Sigmoid colon (tissue), 7 donors: Measurements from ENCODE around the gene CHRM4. TPM values are rescaled to one million over a fixed set of nuclear protein-coding genes. Genes with fewer than 3 reads are reported as not detected.
A peak's percentile ranks its signal among the peaks of the same experiment; 100 is the strongest.

Experiments
- DNase-seq: peaks from one replicate; pipeline ENCODE4 v3.0.0-alpha.2; 2019
- H3K27ac ChIP-seq, 4 donors: fragments of 200-600 bp; sonication (generic); one replicate each; pipeline ENCODE4 v1.5.1; 2016 to 2019; ENCODE audit warnings: mild to moderate bottlenecking in 1 of 4
- H3K27me3 ChIP-seq, 3 donors: fragments of 200-600 bp; sonication (generic); one replicate each; pipeline ENCODE4 v1.5.1; 2019; ENCODE audit warnings: mild to moderate bottlenecking in 1 of 3
- H3K36me3 ChIP-seq, 4 donors: fragments of 200-600 bp; sonication (generic); one replicate each; pipeline ENCODE4 v1.5.1; 2016 to 2019
- H3K4me1 ChIP-seq, 4 donors: fragments of 200-600 bp; sonication (generic); one replicate each; pipeline ENCODE4 v1.5.1; 2017 to 2019
- H3K4me3 ChIP-seq, 4 donors: fragments of 200-600 bp; sonication (generic); one replicate each; pipeline ENCODE4 v1.5.1; 2017 to 2019; ENCODE audit warnings: mild to moderate bottlenecking in 2 of 4, moderate library complexity in 1 of 4
- H3K9me3 ChIP-seq, 4 donors: fragments of 200-600 bp in 3 of 4; sonication (generic) in 3 of 4; one replicate each; pipeline versions ENCODE4 v1.5.1 to v1.6.1; 2013 to 2019
- EP300 ChIP-seq, 4 donors: sonication (generic); formaldehyde crosslinking; IDR thresholded peaks; one replicate each; pipeline ENCODE4 v1.6.1; 2017; ENCODE audit warnings: antibody characterized with exemption in 4 of 4
- POLR2A ChIP-seq, 2 donors: fragments of 450-650 bp; IDR thresholded peaks; one replicate each; pipeline ENCODE4 v1.6.1; 2016; ENCODE audit warnings: antibody characterized with exemption in 2 of 2, mild to moderate bottlenecking in 2 of 2, moderate library complexity in 2 of 2
- POLR2AphosphoS5 ChIP-seq, 4 donors: sonication (generic); formaldehyde crosslinking; IDR thresholded peaks; one replicate each; pipeline ENCODE4 v1.6.1; 2017; ENCODE audit warnings: antibody characterized with exemption in 4 of 4
- WGBS, 2 donors: extraction: QIAGEN DNeasy Blood & Tissue Kit; methylation state at CpG; one replicate each; pipeline ENCODE4 v1.1.7; 2013; 5-methylcytosine and 5-hydroxymethylcytosine counted together
- intact Hi-C: fragments of 100-400 bp; cut with DNase I; formaldehyde crosslinking; loops from one replicate; pipeline ENCODE4 v1.15.1; 2023
- polyA plus RNA-seq, 3 donors: library from polyadenylated mRNA; stranded (reverse); fragments of 200-250 nt; gene quantifications; one replicate each; pipeline ENCODE4 v1.2.3, GENCODE V29; 2013
- total RNA-seq, 4 donors: library from RNA; depleted of rRNA; stranded (reverse); fragments of >200 nt; gene quantifications; one replicate each; pipeline ENCODE4 v1.1.0, GENCODE V29; 2016
- TF ChIP-seq, protein P1 (sequence below), 4 experiments: fragments of 450-650 bp in 3 of 4; fragments of 200-600 bp in 1 of 4; IDR thresholded peaks; one replicate each; pipeline ENCODE4 v1.5.1; 2016 to 2019; ENCODE audit warnings: antibody characterized with exemption in 4 of 4, mild to moderate bottlenecking in 3 of 4, moderate library complexity in 2 of 4
- donor health status: healthy with polysubstance abuse.
- donor health status: Bipolar disorder and iron deficiency.
- donor health status: healthy.

CHRM4 gene
- total and polyA plus RNA-seq, 7 donors: 0.55 to 5.4 (median 2.9) TPM; not detected in 1

DNA sequence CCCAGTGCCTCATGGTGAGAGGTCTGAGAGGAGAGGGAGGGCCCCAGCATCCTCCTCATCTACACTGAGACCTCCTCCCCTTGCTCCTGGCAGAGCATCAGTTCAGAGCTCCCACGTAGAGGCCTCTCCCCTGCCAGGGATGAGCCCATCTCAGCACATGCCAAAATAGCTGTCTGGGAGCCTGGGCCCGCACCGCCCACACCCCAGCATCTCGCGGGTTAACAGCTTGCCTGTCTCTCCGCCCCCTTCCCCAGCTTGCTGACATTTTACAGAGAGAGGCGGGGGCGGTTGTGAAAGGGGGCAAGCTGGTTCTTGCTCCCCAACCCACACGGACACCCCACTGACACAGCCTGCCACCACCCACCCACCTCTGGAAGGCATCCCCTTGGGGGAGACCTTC lies 37.9 kb downstream of the CHRM4 start:
- Histone ChIP-seq H3K27me3 (no peaks in the 10 kb centered on the region), H3K27ac (peak overlapping the region in 1 of 4 donors; percentile 6), H3K36me3 (no peaks in the 10 kb centered on the region), H3K4me3 (no peak overlapping the region), H3K9me3 (no peaks in the 10 kb centered on the region), H3K4me1 (peaks cover 0 to 38% (median 19%) of the 10 kb centered on the region in 4 donors)
- TF ChIP-seq EP300 (IDR thresholded peaks at IDR 0.05): no peak
- TF ChIP-seq POLR2A (IDR thresholded peaks at IDR 0.05): no peak
- no peak for TF ChIP-seq POLR2AphosphoS5 (IDR thresholded peaks at IDR 0.05)
- TF ChIP-seq, protein P1, sequence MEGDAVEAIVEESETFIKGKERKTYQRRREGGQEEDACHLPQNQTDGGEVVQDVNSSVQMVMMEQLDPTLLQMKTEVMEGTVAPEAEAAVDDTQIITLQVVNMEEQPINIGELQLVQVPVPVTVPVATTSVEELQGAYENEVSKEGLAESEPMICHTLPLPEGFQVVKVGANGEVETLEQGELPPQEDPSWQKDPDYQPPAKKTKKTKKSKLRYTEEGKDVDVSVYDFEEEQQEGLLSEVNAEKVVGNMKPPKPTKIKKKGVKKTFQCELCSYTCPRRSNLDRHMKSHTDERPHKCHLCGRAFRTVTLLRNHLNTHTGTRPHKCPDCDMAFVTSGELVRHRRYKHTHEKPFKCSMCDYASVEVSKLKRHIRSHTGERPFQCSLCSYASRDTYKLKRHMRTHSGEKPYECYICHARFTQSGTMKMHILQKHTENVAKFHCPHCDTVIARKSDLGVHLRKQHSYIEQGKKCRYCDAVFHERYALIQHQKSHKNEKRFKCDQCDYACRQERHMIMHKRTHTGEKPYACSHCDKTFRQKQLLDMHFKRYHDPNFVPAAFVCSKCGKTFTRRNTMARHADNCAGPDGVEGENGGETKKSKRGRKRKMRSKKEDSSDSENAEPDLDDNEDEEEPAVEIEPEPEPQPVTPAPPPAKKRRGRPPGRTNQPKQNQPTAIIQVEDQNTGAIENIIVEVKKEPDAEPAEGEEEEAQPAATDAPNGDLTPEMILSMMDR (IDR thresholded peaks at IDR 0.05): no peak
- WGBS, 2 donors: 66 to 75% methylated on average over 9 of the region's 9 CpGs
- DNase-seq: no peak
- intact Hi-C loops: no loop called here

DNA sequence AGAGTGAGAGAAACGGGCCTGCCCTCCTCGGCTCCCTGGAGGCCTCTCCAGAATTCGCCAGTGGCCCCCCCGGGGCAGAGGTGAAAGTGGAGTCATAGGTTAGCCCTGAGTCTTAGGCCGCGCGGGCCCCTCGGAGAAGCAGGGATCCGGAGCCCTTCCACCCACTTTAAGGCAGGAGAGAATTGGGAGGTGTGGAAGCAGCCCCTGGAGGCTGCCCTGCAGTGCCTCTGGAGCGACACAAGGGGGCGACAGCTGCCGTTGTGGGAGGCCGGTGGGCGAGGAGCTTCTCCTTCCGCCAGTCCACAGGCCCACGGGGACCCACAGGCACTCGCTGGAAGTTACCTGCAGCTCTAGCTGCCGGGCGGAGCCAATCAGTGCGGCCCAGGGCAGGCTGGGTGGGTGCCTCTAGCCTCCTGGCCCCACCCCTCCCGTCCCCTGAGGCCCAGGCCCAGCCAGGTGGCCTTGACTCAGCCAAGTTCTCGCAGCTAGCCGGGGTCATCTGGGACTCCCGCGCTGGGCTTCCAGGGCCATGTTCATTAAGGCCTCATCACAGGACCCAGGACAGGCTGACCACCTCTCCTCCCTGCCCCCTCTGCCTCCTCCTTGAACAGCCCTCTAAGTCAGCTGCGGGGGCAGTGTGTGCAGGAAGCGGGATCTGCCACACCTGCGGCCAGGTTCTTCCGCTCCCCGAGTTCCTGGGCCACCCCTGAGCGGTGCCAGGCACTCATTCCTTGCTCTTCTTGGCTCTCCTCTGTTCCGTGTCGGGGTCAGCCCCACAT lies 39.3 kb downstream of the CHRM4 start:
- no peak overlapping the region for H3K4me3 ChIP-seq
- TF ChIP-seq, protein P1 (IDR thresholded peaks at IDR 0.05): peak; percentile 52 to 74 (median 64)
- TF ChIP-seq EP300 (IDR thresholded peaks at IDR 0.05): no peak
- 58 to 71% methylated on average over 33 of the region's 33 CpGs for WGBS, 2 donors

GRCh38 chr11:46351606-46352005 lies 40.0 kb downstream of the CHRM4 start:
- no peak overlapping the region for H3K27ac ChIP-seq

More for the DNA sequence above, 39.3 kb downstream of the CHRM4 start:
- Histone ChIP-seq H3K4me1 (peaks cover 0 to 49% (median 29%) of the 10 kb centered on the region in 4 donors), H3K36me3 (no peaks in the 10 kb centered on the region), H3K27ac (peak overlapping the region in 2 of 4 donors; percentile 8 to 43), H3K9me3 (no peaks in the 10 kb centered on the region), H3K27me3 (no peaks in the 10 kb centered on the region)
- intact Hi-C loops: no loop called here
- DNase-seq: no peak

GRCh38 chr11:46351148-46351547 lies 40.4 kb downstream of the CHRM4 start:
- H3K27me3 ChIP-seq: no peaks in the 10 kb centered on the region
- TF ChIP-seq POLR2AphosphoS5 (IDR thresholded peaks at IDR 0.05) (no peak), EP300 (IDR thresholded peaks at IDR 0.05) (no peak), POLR2A (IDR thresholded peaks at IDR 0.05) (no peak)
- TF ChIP-seq, protein P1 (IDR thresholded peaks at IDR 0.05): no peak
- intact Hi-C loops: no loop called here
- H3K27ac ChIP-seq: no peak overlapping the region
- DNase-seq: no peak
- WGBS, 2 donors: 84 to 92% methylated on average over 8 of the region's 8 CpGs
- H3K4me3 ChIP-seq: no peak overlapping the region
- H3K9me3 ChIP-seq: no peaks in the 10 kb centered on the region
- no peaks in the 10 kb centered on the region for H3K36me3 ChIP-seq
- peaks cover 0 to 54% (median 35%) of the 10 kb centered on the region in 4 donors for H3K4me1 ChIP-seq

More at GRCh38 chr11:46351606-46352005, 40.0 kb downstream of the CHRM4 start:
- Histone ChIP-seq H3K4me3 (no peak overlapping the region), H3K36me3 (no peaks in the 10 kb centered on the region), H3K4me1 (peaks cover 0 to 53% (median 33%) of the 10 kb centered on the region in 4 donors), H3K27me3 (no peaks in the 10 kb centered on the region), H3K9me3 (no peaks in the 10 kb centered on the region)
- 81 to 88% methylated on average over 5 of the region's 5 CpGs for WGBS, 2 donors
- intact Hi-C loops: no loop called here
- TF ChIP-seq POLR2AphosphoS5 (IDR thresholded peaks at IDR 0.05) (no peak), EP300 (IDR thresholded peaks at IDR 0.05) (no peak), POLR2A (IDR thresholded peaks at IDR 0.05) (no peak)
- TF ChIP-seq, protein P1 (IDR thresholded peaks at IDR 0.05): no peak
- no peak for DNase-seq
